CD4-positive, alpha-beta T cell treated with Interleukin-17A for 4 hours (primary cell): ENCODE results near the gene NPC2.
A peak's percentile ranks its signal among the peaks of the same experiment; 100 is the strongest.
"Not testable (repeated sequence)": the region's sequence is repeated elsewhere in the genome, so short reads cannot be mapped to it uniquely, and the experiment has no call there.

Source experiments
- DNase-seq: peaks from one replicate; pipeline ENCODE4 v3.0.0-alpha.2; 2020; ENCODE audit warnings: mixed read lengths

NPC2 gene

DNA sequence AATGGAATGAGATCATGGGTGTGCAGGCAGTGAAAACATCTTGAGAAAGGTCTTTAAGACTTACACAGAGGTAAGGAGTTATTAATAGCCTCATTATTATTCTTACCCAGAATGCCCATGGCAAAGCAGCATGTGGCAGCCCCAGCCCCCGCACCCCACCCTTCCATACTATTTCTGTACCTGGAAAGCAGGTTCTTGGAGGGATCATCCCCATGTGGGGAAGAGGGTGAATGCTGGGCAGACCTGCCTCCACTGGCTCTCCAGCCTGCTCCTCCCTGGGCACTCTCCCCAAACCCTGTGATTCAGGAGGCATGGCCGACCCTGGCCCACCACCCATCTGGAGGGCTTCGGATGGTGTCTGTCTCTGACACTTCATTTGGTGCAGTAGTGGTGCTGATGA lies 28.3 kb downstream of the NPC2 start:
- DNase-seq, result no peak

DNA sequence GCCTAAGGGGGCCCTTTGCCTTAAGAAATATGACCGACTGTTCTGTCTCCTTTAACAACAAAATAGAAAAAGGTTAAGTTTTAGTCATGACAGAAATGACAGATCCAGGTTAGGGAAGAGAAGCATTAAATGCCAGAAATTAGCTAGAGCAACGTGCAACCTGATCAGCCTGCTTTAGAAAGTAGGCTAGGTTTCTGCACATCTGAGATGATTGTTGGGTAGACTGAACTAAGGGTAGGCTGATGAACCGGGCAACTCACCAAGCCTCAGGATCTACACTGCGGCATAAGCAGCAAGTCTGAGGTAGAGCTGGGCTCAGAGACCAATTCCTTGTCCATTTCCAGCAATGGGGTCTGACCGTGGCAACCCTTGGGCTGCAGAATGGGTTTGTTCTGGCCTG lies 29.4 kb downstream of the NPC2 start:
- no peak for DNase-seq

DNA sequence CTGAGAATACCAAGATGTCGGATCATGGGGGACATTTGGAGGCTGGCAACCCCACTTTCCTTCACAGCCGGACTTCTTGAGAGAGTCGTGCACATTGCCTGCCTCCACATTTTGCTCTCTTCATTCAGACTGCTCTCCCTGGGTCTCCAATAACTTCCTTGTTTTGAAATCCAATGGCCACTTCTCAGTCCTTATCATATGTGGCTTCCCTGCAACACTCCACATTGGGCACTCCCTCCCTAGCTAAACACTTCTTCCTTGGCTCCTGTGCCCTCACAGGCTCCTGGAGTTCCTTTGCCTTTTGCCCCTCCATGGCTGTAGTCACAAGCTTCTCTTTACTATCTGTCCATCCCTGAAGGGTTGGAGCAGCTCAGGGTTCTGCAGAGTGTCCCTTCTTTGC lies 30.1 kb downstream of the NPC2 start:
- no peak for DNase-seq

DNA sequence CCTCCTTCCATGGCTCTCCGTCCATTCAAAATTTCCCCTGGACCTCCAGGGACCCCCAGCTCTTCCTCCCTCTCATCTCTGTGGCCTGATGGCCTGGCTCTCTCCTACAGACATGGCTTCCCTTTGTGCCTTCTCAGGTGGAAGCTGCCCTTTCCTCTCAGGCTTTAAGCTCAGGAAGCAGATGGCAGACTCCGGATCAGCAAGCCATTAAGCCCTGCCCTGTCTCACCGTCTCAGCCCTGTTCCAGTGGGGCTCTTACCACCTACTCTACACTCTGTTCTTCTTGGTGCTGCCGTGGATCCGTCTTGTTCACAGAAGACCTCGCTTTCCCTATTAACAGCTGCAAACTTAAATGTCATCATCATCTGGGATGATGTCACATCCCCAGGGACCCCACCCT lies 33.1 kb downstream of the NPC2 start:
- no peak for DNase-seq

DNA sequence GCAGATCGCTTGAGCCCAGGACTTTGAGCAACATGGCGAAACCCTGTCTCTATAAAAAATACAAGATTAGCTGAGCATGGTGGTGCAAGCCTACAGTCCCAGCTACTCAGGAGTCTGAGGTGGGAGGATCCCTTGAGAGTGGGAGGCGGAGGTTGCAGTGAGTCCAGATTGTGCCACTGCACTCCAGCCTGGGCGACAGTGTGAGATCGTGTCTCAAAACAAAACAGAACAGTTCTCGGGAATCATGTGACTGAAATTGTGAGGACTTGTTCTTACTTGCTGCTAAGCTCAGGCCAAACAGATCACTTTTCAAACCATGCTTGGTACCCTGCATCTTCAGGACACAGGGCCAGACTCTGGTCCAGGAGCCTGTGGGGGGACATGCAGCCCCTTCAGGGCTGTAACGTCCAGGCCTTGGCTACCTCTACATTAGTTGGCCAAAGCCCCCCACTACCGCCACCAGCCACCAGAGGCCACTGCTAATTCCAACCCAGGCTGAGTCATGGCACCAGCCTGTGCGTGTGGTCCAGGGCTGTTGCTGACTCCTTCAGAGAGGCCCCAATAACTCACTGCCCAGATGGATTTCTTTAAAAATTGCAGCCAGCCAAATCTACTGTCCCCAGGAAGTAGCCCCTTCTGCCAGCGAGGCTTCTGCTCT lies 33.7 kb downstream of the NPC2 start:
- peak; percentile 30 for DNase-seq

DNA sequence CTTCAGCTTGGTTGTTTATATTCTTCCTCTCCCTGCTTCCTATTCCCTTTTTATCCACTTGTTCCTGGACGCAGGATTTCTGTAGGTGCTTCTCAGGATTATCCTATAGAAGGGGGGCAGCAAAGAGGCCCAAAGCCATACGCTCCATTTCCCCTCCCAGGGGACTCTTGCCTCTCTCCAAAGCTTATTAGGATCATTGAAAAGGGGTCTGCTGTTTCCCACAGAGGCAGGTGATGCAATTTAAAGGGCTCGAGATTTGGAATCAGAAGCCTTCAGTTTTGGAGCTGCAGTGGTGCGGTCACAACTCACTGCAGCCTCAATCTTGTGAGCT lies 35.6 kb downstream of the NPC2 start:
- DNase-seq, result no peak

DNA sequence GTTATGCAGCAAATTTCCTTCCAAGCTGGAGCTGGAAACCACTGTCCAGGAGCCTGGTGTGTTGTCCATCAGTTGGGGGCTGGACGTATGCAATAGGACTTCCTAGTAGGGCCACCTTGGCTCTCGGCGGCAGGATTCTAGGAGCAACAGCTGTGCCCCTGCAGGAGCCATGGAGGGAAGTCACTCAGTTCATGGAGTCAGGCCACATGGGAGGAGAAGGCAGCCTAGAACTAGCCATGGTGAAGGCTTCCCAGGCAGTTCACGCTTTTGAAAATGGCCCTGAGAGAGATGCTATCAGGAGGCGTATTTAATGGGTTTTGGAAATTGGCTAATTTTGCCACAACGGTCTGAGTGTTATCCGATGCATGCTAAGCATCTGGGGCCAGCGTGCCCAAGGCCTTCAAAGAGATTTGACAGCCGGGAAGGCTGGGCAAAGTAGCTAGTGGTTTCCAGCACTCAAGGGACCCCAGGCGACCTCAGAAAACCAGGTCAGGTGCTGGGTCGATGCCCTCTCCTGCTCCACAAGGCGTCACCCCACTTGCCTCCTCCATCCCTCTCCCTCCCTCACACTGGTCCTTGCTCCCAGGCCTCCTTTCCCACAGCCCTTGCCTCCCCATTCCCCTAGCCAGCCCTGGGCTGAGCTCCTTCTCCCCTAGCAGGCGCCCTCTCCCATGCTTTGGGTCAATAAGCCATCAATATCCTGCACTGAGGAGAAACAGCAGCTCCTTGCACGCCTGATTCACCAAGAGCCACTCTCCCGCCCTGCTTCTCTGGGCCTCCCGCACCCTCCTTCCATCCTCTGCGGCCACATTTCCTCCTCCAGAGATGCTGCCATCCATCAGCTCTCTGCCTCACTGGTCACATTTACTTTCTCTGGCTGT lies 36.2 kb downstream of the NPC2 start:
- DNase-seq, result no peak

DNA sequence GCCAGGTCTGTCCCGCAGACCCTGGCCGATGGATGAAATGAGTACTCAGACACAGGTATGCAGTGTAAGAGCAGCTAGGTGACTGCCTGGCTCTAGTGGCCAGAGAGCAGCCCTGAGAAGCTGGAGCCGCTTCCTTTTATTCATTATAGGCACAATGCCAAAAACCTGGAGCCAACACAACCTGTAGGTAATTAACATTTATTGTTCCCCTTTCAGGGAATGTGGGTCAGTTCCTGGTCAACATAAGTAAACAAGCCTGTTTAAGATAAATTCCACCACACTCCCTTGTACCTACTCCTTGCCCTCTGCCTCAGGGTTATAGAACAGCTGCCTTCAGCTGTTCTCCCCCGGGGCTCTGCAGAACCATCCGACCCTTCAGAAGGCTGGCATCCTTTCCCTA lies 38.7 kb downstream of the NPC2 start:
- not testable (repeated sequence) for DNase-seq

DNA sequence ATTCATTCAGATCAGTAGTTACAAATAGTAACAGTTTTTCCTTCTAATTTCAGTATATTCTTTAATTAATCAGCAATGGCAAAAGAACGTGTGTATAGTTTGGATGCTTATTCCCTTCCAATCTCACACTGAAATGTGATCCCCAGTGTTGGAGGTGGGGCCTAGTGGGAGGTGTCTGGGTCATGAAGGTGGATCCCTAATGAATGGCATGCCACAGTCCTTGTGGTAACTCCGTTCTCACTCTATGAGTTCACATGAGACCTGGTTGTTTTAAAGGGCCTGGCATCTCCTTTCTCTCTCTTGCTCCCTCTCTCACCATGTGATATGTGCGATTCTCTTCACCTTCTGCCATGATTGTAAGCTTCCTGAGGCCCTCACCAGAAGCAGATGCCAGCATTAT lies 48.2 kb downstream of the NPC2 start:
- no peak for DNase-seq

DNA sequence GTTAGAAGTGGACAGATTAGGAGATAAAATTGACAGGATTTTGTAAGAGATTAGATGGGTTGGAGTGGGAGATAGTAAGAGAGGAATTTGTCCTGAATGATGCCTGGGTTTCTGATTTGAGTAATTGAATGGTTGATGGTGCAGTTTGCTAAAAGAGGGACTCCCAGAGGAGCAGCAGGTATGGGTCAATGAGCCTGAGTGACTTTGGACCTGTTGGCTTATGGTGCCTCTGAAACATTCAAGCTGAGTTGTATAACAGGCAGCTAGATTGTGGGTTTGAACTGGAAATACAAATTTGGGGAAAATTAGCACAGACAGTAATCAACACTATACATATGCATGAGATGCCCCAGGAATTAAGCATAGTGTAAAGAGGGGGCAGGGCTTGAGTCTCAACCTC lies 50.3 kb downstream of the NPC2 start:
- DNase-seq, result no peak

DNA sequence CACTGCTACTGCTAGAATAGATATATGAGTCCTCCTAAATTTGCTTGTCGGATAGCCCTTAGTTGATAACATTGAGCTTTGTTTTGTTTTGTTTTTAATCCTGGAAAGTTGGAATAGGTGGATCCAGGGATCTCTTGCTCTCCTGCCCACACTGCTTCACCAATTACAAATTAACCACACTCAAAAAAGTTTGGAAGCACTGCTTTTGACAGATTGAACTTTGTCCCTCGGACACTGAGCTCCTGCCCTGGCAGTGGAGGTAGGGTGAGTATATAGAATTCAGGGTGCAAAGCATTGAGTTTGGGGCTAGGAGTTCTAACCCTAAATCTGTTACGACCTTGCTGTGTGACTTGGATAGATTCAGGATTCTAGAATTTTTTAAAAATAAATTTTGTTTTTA lies 52.0 kb downstream of the NPC2 start:
- no peak for DNase-seq

DNA sequence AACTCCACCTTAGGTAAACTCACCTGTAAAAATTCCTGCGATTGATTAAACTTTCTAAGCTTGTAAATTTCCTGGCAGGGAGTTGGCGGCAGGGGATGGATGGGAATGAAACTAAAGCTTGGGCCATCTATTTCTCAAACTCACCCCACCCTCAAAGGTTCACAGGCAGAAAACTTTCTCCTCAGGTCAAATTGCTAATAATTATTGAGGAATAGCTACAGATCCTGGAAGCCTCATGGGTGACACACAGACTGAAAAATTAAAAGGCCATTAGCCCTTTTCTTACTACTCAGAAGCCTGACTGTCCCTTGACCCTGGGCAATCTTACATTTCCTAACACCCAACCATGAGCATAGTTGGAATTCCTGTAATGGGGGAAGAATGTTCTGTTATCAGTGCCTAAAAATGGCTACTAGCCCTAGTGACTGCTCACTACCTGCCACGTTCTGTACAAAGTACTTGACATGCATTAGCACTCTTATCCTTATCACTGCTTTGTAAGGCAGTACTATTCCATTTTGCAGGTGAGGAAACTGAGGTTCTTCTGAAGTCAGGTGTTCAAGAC lies 54.7 kb downstream of the NPC2 start:
- no peak for DNase-seq

DNA sequence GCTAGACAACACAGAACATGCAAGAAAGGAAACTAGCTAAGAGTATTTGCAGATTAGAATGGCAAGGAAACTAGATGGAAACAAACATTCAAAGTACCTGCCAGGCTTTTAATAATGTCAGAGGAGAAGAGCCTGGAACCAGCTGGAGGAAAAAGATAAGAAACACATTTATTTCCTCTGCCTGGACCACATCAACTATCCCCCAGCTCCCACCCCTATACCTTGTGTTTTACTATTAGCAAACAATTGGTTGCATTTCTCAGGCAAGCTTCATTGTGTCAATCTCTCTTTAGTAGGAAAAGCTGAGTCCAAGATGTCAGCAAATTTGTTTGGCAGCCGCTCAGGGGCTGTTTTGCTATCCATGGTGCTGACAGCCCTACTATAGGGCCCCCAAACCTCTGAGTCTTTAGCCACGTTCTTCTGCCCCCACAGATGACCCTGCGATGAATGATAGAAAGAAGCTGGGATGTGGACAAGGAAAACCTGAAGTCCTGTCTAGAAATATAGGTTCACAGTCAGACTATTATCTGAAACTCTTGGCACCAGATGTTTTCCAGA lies 55.5 kb downstream of the NPC2 start:
- DNase-seq, result no peak

DNA sequence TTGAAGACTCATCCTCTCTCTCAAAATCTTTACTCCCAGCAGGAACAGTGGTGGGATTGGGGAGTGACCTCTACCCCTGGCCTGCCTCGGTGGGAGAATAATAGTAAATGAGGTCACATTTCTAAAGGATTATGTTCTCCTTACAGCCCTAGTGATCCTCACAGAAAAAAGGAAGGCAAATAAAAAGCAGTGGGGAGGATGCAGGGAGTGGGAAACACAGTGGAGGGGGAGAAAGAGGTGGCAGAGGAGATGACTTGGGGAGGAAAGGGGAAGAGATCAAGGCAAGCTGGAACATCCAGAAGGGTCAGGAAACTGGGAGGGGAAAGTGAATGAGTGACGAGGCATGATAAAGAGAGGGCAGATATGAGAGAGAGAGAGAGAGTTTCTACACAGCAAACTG lies 58.8 kb downstream of the NPC2 start:
- DNase-seq, result no peak

DNA sequence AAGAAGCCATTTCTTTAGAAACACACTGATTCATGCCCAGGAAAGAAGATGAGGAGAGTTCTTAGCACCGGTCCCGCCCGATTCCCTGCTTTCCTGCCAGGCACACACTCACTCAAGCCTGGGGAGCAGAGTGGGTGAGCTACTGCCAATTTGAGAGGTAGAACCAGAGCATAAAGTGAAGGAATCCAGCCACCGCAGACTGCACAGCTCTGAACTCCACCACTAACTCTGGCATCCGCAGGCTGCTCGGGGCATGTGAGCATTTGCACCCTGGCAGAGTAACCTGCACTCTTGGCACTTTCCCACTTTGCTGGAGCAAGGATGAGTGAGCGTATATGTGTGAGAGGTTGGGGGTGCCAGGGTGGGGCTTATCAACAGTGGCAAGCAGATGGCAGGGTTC lies 63.1 kb downstream of the NPC2 start:
- DNase-seq, result no peak
